Measurements from ENCODE around the gene NUMBL.
A peak's percentile ranks its signal among the peaks of the same experiment; 100 is the strongest.
"Not testable (repeated sequence)": the region's sequence is repeated elsewhere in the genome, so short reads cannot be mapped to it uniquely, and the experiment has no call there.

NUMBL gene

GRCh38 chr19:40649903-40650675, 40.4 kb downstream of the NUMBL start:
- H2AFZ ChIP-seq (ENCODE audit: insufficient read depth, low read length, poor library complexity); H3K4me1 ChIP-seq (ENCODE audit: control insufficient read depth in 1 of 2, insufficient read depth in 2 of 2, low read length in 2 of 2); H3K18ac ChIP-seq (ENCODE audit: low read length); H4K91ac ChIP-seq (ENCODE audit: low read depth, low read length); H3K79me1 ChIP-seq (ENCODE audit: low read length); H3K4ac ChIP-seq (ENCODE audit: low read depth, low read length); H3K36me3 ChIP-seq (ENCODE audit: control insufficient read depth in 1 of 2, insufficient read depth in 2 of 2, low read length in 2 of 2); H3K79me2 ChIP-seq (ENCODE audit: control insufficient read depth, insufficient read depth, low read length, poor library complexity); H3K14ac ChIP-seq (ENCODE audit: low read length); H3K27me3 ChIP-seq (ENCODE audit: insufficient read depth, low read length); H2BK5ac ChIP-seq (ENCODE audit: low read depth, low read length, poor library complexity); H3K23ac ChIP-seq (ENCODE audit: low read length); H2AK5ac ChIP-seq (ENCODE audit: low read length); H4K8ac ChIP-seq (ENCODE audit: low read depth, low read length); H2BK120ac ChIP-seq (ENCODE audit: insufficient read depth, low read length, poor library complexity); H2BK12ac ChIP-seq (ENCODE audit: low read length); H3K27ac ChIP-seq (ENCODE audit: low read depth, low read length); H3K9ac ChIP-seq (ENCODE audit: low read length); H3K4me2 ChIP-seq (ENCODE audit: low read length); H3K9me3 ChIP-seq (ENCODE audit: insufficient read depth, low read depth, low read length); H3K4me3 ChIP-seq (ENCODE audit: low read depth, low read length); H4K12ac ChIP-seq (ENCODE audit: low read depth, low read length): not testable (repeated sequence)
- DNase-seq = peak in 1 of 2 donors; percentile 17
- no CpG with 5 or more reads among the region's 9 CpGs for WGBS (ENCODE audit: extremely low coverage, insufficient coverage, insufficient read length)

GRCh38 chr19:40646743-40647254, 43.7 kb downstream of the NUMBL start:
- H3K4me2 ChIP-seq (ENCODE audit: low read length) = no peak overlapping the region
- no peak overlapping the region for H3K4ac ChIP-seq (ENCODE audit: low read depth, low read length)
- H3K18ac ChIP-seq (ENCODE audit: low read length) = no peak overlapping the region
- no CpG with 5 or more reads among the region's 5 CpGs for WGBS (ENCODE audit: extremely low coverage, insufficient coverage, insufficient read length)
- peak overlapping the region; percentile 32 for H2BK12ac ChIP-seq (ENCODE audit: low read length)
- no peak overlapping the region for H3K23ac ChIP-seq (ENCODE audit: low read length)
- H3K9me3 ChIP-seq (ENCODE audit: insufficient read depth, low read depth, low read length) = peaks cover 2% of the 10 kb centered on the region
- H3K36me3 ChIP-seq (ENCODE audit: control insufficient read depth in 1 of 2, insufficient read depth in 2 of 2, low read length in 2 of 2) = no peaks in the 10 kb centered on the region
- H3K4me3 ChIP-seq (ENCODE audit: low read depth, low read length) = no peak overlapping the region
- H3K14ac ChIP-seq (ENCODE audit: low read length) = no peak overlapping the region
- no peak overlapping the region for H2BK5ac ChIP-seq (ENCODE audit: low read depth, low read length, poor library complexity)
- no peak overlapping the region for H4K8ac ChIP-seq (ENCODE audit: low read depth, low read length)
- H3K27ac ChIP-seq (ENCODE audit: low read depth, low read length) = no peak overlapping the region
- no peak overlapping the region for H4K91ac ChIP-seq (ENCODE audit: low read depth, low read length)
- peak in 1 of 2 donors; percentile 11 for DNase-seq
- H3K79me1 ChIP-seq (ENCODE audit: low read length) = no peaks in the 10 kb centered on the region
- H3K4me1 ChIP-seq (ENCODE audit: control insufficient read depth in 1 of 2, insufficient read depth in 2 of 2, low read length in 2 of 2) = no peaks in the 10 kb centered on the region
- H3K79me2 ChIP-seq (ENCODE audit: control insufficient read depth, insufficient read depth, low read length, poor library complexity) = no peaks in the 10 kb centered on the region
- no peak overlapping the region for H2BK120ac ChIP-seq (ENCODE audit: insufficient read depth, low read length, poor library complexity)
- no peaks in the 10 kb centered on the region for H3K27me3 ChIP-seq (ENCODE audit: insufficient read depth, low read length)
- no peak overlapping the region for H2AFZ ChIP-seq (ENCODE audit: insufficient read depth, low read length, poor library complexity)
- no peak overlapping the region for H2AK5ac ChIP-seq (ENCODE audit: low read length)
- H3K9ac ChIP-seq (ENCODE audit: low read length) = no peak overlapping the region
- no peak overlapping the region for H4K12ac ChIP-seq (ENCODE audit: low read depth, low read length)

- H3K4me2 ChIP-seq (ENCODE audit: low read length) = no peak overlapping the region
- no peak overlapping the region for H3K27ac ChIP-seq (ENCODE audit: low read depth, low read length)
- no peaks in the 10 kb centered on the region for H3K27me3 ChIP-seq (ENCODE audit: insufficient read depth, low read length)
- H3K4ac ChIP-seq (ENCODE audit: low read depth, low read length) = no peak overlapping the region
- no peak overlapping the region for H3K23ac ChIP-seq (ENCODE audit: low read length)
- H3K14ac ChIP-seq (ENCODE audit: low read length) = no peak overlapping the region
- no peak overlapping the region for H3K18ac ChIP-seq (ENCODE audit: low read length)
- H3K36me3 ChIP-seq (ENCODE audit: control insufficient read depth in 1 of 2, insufficient read depth in 2 of 2, low read length in 2 of 2) = no peaks in the 10 kb centered on the region
- H4K8ac ChIP-seq (ENCODE audit: low read depth, low read length) = no peak overlapping the region
- no peak overlapping the region for H2BK12ac ChIP-seq (ENCODE audit: low read length)
- no peak overlapping the region for H3K4me3 ChIP-seq (ENCODE audit: low read depth, low read length)
- no peak overlapping the region for H2AFZ ChIP-seq (ENCODE audit: insufficient read depth, low read length, poor library complexity)
- peaks cover 8 to 10% of the 10 kb centered on the region in 2 experiments for H3K4me1 ChIP-seq (ENCODE audit: control insufficient read depth in 1 of 2, insufficient read depth in 2 of 2, low read length in 2 of 2)
- no CpG with 5 or more reads among the region's 8 CpGs for WGBS (ENCODE audit: extremely low coverage, insufficient coverage, insufficient read length)
- H3K9ac ChIP-seq (ENCODE audit: low read length) = no peak overlapping the region
- H2BK5ac ChIP-seq (ENCODE audit: low read depth, low read length, poor library complexity) = no peak overlapping the region
- H4K12ac ChIP-seq (ENCODE audit: low read depth, low read length) = no peak overlapping the region
- H3K79me2 ChIP-seq (ENCODE audit: control insufficient read depth, insufficient read depth, low read length, poor library complexity) = peaks cover 1% of the 10 kb centered on the region
- H4K91ac ChIP-seq (ENCODE audit: low read depth, low read length) = peak overlapping the region; percentile 99
- H2AK5ac ChIP-seq (ENCODE audit: low read length) = no peak overlapping the region
- no peak for DNase-seq
- no peaks in the 10 kb centered on the region for H3K9me3 ChIP-seq (ENCODE audit: insufficient read depth, low read depth, low read length)
- H2BK120ac ChIP-seq (ENCODE audit: insufficient read depth, low read length, poor library complexity) = peak overlapping the region; percentile 35
- H3K79me1 ChIP-seq (ENCODE audit: low read length) = peaks cover 11% of the 10 kb centered on the region
These were observed 47.6 kb downstream of the NUMBL start for GRCh38 chr19:40642757-40643305.

GRCh38 chr19:40642051-40642706, 48.3 kb downstream of the NUMBL start:
- peaks cover 8 to 10% of the 10 kb centered on the region in 2 experiments for H3K4me1 ChIP-seq (ENCODE audit: control insufficient read depth in 1 of 2, insufficient read depth in 2 of 2, low read length in 2 of 2)
- H3K4ac ChIP-seq (ENCODE audit: low read depth, low read length) = no peak overlapping the region
- H3K9me3 ChIP-seq (ENCODE audit: insufficient read depth, low read depth, low read length) = no peaks in the 10 kb centered on the region
- H3K9ac ChIP-seq (ENCODE audit: low read length) = no peak overlapping the region
- no peaks in the 10 kb centered on the region for H3K27me3 ChIP-seq (ENCODE audit: insufficient read depth, low read length)
- peaks cover 1% of the 10 kb centered on the region for H3K79me2 ChIP-seq (ENCODE audit: control insufficient read depth, insufficient read depth, low read length, poor library complexity)
- peak overlapping the region; percentile 35 for H2BK120ac ChIP-seq (ENCODE audit: insufficient read depth, low read length, poor library complexity)
- no peak overlapping the region for H3K18ac ChIP-seq (ENCODE audit: low read length)
- H3K14ac ChIP-seq (ENCODE audit: low read length) = no peak overlapping the region
- H2BK12ac ChIP-seq (ENCODE audit: low read length) = peak overlapping the region; percentile 90
- no peak overlapping the region for H4K8ac ChIP-seq (ENCODE audit: low read depth, low read length)
- H3K27ac ChIP-seq (ENCODE audit: low read depth, low read length) = no peak overlapping the region
- H3K4me2 ChIP-seq (ENCODE audit: low read length) = no peak overlapping the region
- H4K91ac ChIP-seq (ENCODE audit: low read depth, low read length) = peak overlapping the region; percentile 99
- H3K79me1 ChIP-seq (ENCODE audit: low read length) = peaks cover 11% of the 10 kb centered on the region
- no CpG with 5 or more reads among the region's 18 CpGs for WGBS (ENCODE audit: extremely low coverage, insufficient coverage, insufficient read length)
- H2AFZ ChIP-seq (ENCODE audit: insufficient read depth, low read length, poor library complexity) = no peak overlapping the region
- DNase-seq = no peak
- H3K36me3 ChIP-seq (ENCODE audit: control insufficient read depth in 1 of 2, insufficient read depth in 2 of 2, low read length in 2 of 2) = no peaks in the 10 kb centered on the region
- no peak overlapping the region for H4K12ac ChIP-seq (ENCODE audit: low read depth, low read length)
- peak overlapping the region; percentile 7 for H2AK5ac ChIP-seq (ENCODE audit: low read length)
- H2BK5ac ChIP-seq (ENCODE audit: low read depth, low read length, poor library complexity) = no peak overlapping the region
- H3K23ac ChIP-seq (ENCODE audit: low read length) = no peak overlapping the region
- no peak overlapping the region for H3K4me3 ChIP-seq (ENCODE audit: low read depth, low read length)

Data from trophoblast cell (in vitro differentiated cells and primary cell).